MV-4-11 (cell line): ENCODE results near the gene VTCN1.
A peak's percentile ranks its signal among the peaks of the same experiment; 100 is the strongest.

ENCODE experiments used
- DNase-seq: peaks from one replicate; lab custom pipeline; 2025; lab: John Stamatoyannopoulos, UW

The VTCN1 gene

DNA sequence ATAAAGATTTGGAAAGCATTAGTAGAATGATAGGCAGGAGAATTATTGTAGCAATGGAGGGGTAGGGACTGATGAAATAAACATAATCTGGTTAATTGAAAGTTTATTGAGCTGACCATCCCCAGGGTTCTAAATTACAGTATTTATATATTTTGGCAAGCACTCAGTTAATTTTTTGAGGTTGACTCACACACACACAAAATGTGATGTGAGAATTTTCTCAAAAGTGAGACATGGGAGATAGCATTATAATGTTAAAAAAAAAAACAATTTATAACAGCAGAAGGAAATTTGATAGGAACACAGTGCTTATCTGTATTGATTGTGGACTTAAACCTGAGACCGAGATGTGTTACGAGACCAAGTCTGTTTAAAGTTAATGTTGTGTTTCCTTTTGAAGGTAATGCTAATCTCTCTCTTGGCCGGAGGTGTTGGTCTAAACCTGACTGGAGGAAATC, 113.7 kb downstream of the VTCN1 start:
- no peak for DNase-seq

DNA sequence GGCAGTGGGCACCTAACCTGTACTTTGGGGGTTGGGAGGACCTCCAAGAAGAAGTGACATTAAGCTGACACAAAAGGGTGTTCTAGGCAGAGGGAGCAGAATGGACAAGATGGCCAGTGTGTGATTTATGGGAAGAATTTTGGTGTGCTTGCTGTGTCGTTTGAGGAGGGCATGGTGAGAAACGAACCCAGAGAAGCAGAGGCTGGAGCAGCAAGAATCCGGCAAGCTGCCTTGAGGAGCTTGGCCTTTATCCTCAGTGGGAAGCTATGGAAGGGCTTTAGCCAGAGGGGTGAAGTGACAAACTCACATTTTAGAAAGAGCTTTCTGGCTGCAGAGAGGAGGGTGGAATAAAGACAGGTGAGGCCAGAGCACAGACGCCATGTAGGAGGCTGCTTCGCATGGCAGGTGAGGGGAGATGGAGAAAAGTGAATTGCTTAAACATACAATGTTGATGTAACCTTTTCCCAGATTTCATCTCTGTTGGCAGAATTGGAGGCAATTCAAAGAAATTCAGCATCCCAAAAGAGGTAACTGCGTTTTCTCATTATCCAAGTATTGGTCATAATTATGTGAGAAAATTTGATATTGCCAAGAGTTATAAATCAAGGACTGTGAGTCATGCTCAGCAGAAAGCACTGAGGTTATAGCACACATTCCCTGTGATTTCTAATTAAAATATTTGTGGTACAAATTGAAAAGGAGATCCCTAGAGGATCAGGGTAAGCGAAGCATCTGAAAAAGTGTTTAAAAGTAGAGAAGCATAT, 115.7 kb downstream of the VTCN1 start:
- no peak for DNase-seq

DNA sequence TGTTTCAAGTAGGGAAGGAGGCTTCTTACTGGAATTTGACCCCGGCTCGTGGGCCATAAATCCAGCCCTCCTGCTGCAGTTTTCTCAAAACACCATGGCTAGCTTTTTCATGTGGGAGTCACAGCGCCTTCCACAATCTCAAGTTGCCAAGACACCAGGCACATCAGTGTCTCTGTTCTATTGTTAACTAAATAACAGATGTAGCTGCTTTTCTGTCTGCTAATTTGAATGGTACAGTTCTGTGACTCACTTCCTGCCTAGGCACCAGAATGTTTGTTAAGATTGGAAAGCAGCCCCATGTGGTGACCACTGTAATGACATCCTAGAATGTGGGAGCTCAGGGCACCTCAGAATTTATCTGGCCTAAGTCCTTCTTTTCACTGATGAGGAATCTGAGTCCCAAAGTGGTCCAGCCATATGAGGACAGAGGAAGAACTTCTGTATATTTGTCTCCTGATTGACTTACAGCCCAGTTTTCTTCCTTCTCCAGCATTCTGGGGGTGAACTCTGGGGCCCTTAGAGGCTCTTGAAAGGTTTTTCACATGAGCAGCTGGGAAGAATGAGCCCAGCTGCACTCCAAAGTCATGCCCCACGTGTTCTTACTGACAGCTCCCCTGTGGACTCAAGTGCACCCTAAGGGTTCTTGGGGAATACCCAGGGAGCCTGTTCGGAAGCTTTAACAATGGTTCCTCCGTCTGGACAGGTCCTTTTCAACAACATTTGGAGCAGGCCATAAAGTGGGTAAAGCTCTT, 116.7 kb downstream of the VTCN1 start:
- DNase-seq = peak; percentile 39
